H9 (cell line): ENCODE results near the gene TMEM255A. TPM values are rescaled to one million over a fixed set of nuclear protein-coding genes. Genes with fewer than 3 reads are reported as not detected.

Experiments used
- DNase-seq: peaks from one replicate; pipeline ENCODE4 v3.0.0-alpha.2; 2017
- H2AFZ ChIP-seq: one replicate; pipeline ENCODE4 v1.6.1; 2013; ENCODE audit warnings: mild to moderate bottlenecking, low read length, control low read depth, moderate library complexity
- H2AK5ac ChIP-seq: 2 replicates; pipeline ENCODE4 v1.6.1; 2013; ENCODE audit warnings: low read length, control low read depth, mixed read lengths; ENCODE audit not compliant: insufficient read length
- H2BK120ac ChIP-seq: one replicate; pipeline ENCODE4 v1.6.1; 2013; ENCODE audit warnings: low read depth, mild to moderate bottlenecking, low read length, control low read depth, inconsistent platforms; ENCODE audit not compliant: poor library complexity, severe bottlenecking
- H2BK12ac ChIP-seq: 2 replicates; pipeline ENCODE4 v1.6.1; 2013; ENCODE audit warnings: low read length, control low read depth, mixed read lengths, low read depth; ENCODE audit not compliant: insufficient read length
- H2BK15ac ChIP-seq: 2 replicates; pipeline ENCODE4 v1.6.1; 2013; ENCODE audit warnings: low read depth, low read length, control low read depth
- H2BK20ac ChIP-seq: one replicate; pipeline ENCODE4 v1.6.1; 2013; ENCODE audit warnings: low read depth, mild to moderate bottlenecking, low read length, control low read depth, inconsistent platforms; ENCODE audit not compliant: poor library complexity, severe bottlenecking
- H2BK5ac ChIP-seq: 2 replicates; pipeline ENCODE4 v1.6.1; 2013; ENCODE audit warnings: low read length, control low read depth, mixed read lengths; ENCODE audit not compliant: insufficient read length
- H3K14ac ChIP-seq: 2 replicates; pipeline ENCODE4 v1.6.1; 2013; ENCODE audit warnings: low read length, control low read depth; ENCODE audit not compliant: insufficient read depth
- H3K18ac ChIP-seq: 2 replicates; pipeline ENCODE4 v1.6.1; 2013; ENCODE audit warnings: low read depth, mild to moderate bottlenecking, mixed read lengths, low read length, control low read depth; ENCODE audit not compliant: insufficient read length
- H3K23ac ChIP-seq: 2 replicates; pipeline ENCODE4 v1.6.1; 2013; ENCODE audit warnings: low read length, control low read depth, mixed read lengths, low read depth; ENCODE audit not compliant: insufficient read length
- H3K23me2 ChIP-seq: 2 replicates; pipeline ENCODE4 v1.6.1; 2013; ENCODE audit warnings: low read depth, mild to moderate bottlenecking, mixed read lengths, low read length, control low read depth; ENCODE audit not compliant: insufficient read length, poor library complexity, severe bottlenecking
- H3K27ac ChIP-seq: 2 replicates; pipeline ENCODE4 v1.5.1; 2013; ENCODE audit warnings: low read length, control low read depth, mixed read lengths, low read depth; ENCODE audit not compliant: insufficient read length
- H3K27me3 ChIP-seq: 2 replicates; pipeline ENCODE4 v1.6.1; 2013; ENCODE audit warnings: low read length, control low read depth, inconsistent platforms; ENCODE audit not compliant: insufficient read depth
- H3K4ac ChIP-seq: 2 replicates; pipeline ENCODE4 v1.6.1; 2013; ENCODE audit warnings: low read depth, mild to moderate bottlenecking, control low read depth, inconsistent platforms, low read length, moderate library complexity
- H3K4me1 ChIP-seq: 2 replicates; pipeline ENCODE4 v1.6.1; 2013; ENCODE audit warnings: low read length, control low read depth, inconsistent platforms; ENCODE audit not compliant: insufficient read depth
- H3K4me2 ChIP-seq: 2 replicates; pipeline ENCODE4 v1.6.1; 2013; ENCODE audit warnings: low read length, control low read depth, mixed read lengths; ENCODE audit not compliant: insufficient read length, insufficient read depth
- H3K56ac ChIP-seq: 2 replicates; pipeline ENCODE4 v1.6.1; 2013; ENCODE audit warnings: low read depth, mild to moderate bottlenecking, mixed read lengths, low read length, control low read depth; ENCODE audit not compliant: insufficient read length
- H3K79me1 ChIP-seq: 2 replicates; pipeline ENCODE4 v1.6.1; 2013; ENCODE audit warnings: low read depth, mild to moderate bottlenecking, moderate library complexity, low read length, control low read depth, inconsistent platforms; ENCODE audit not compliant: insufficient read depth, poor library complexity, severe bottlenecking
- H3K79me2 ChIP-seq: 2 replicates; pipeline ENCODE4 v1.6.1; 2013; ENCODE audit warnings: low read length, control low read depth, inconsistent platforms; ENCODE audit not compliant: insufficient read depth
- H3K9ac ChIP-seq: 2 replicates; pipeline ENCODE4 v1.6.1; 2013; ENCODE audit warnings: low read length, control low read depth, mixed read lengths; ENCODE audit not compliant: insufficient read length; ENCODE audit errors: extremely low read depth
- H3K9me3 ChIP-seq: one replicate; pipeline ENCODE4 v1.6.1; 2013; ENCODE audit warnings: low read depth, low read length, inconsistent platforms; ENCODE audit not compliant: control insufficient read depth
- H3T11ph ChIP-seq: one replicate; pipeline ENCODE4 v1.6.1; 2013; ENCODE audit warnings: mild to moderate bottlenecking, low read length, control low read depth, inconsistent platforms
- H4K20me1 ChIP-seq: one replicate; pipeline ENCODE4 v1.6.1; 2013; ENCODE audit not compliant: control insufficient read depth, insufficient read length, insufficient read depth
- H4K5ac ChIP-seq: 2 replicates; pipeline ENCODE4 v1.6.1; 2013; ENCODE audit warnings: low read depth, mild to moderate bottlenecking, mixed read lengths, low read length, control low read depth; ENCODE audit not compliant: insufficient read length
- H4K8ac ChIP-seq: replicated peaks from 2 replicates; pipeline ENCODE4 v1.6.1; 2013; ENCODE audit warnings: low read length, control low read depth, mixed read lengths, low read depth; ENCODE audit not compliant: insufficient read length
- H4K91ac ChIP-seq: 2 replicates; pipeline ENCODE4 v1.6.1; 2013; ENCODE audit warnings: low read depth, mild to moderate bottlenecking, moderate library complexity, mixed read lengths, low read length, control low read depth; ENCODE audit not compliant: insufficient read length
- H3K27ac Mint-ChIP-seq, 3 experiments: 2 replicates in 2 of 3; 3 replicates in 1 of 3; pipeline ENCODE4 v1.8.0; 2020 to 2021; ENCODE audit warnings: mixed read lengths in 3 of 3, mild to moderate bottlenecking in 1 of 3, moderate library complexity in 1 of 3
- H3K27me3 Mint-ChIP-seq: 2 replicates; pipeline ENCODE4 v1.8.0; 2021; ENCODE audit warnings: low read depth, mild to moderate bottlenecking, moderate library complexity, mixed read lengths
- H3K36me3 Mint-ChIP-seq, 3 experiments: 2 replicates in 2 of 3; 3 replicates in 1 of 3; pipeline ENCODE4 v1.8.0; 2020 to 2021; ENCODE audit warnings: low read depth in 3 of 3, mixed read lengths in 3 of 3; ENCODE audit not compliant: insufficient read depth in 1 of 3
- H3K4me1 Mint-ChIP-seq, 2 experiments: 2 replicates each; pipeline ENCODE4 v1.8.0; 2020; ENCODE audit warnings: mixed read lengths in 2 of 2
- H3K4me3 Mint-ChIP-seq, 2 experiments: 2 replicates in 1 of 2; 3 replicates in 1 of 2; pipeline ENCODE4 v1.8.0; 2020 to 2021; ENCODE audit warnings: mild to moderate bottlenecking in 2 of 2, mixed read lengths in 2 of 2, moderate library complexity in 1 of 2
- H3K9me3 Mint-ChIP-seq, 2 experiments: 2 replicates in 1 of 2; 3 replicates in 1 of 2; pipeline ENCODE4 v1.8.0; 2020; ENCODE audit warnings: mild to moderate bottlenecking in 2 of 2, mixed read lengths in 2 of 2, moderate library complexity in 1 of 2
- CTCF ChIP-seq: fragments of 200-600 bp; sonication (generic); conservative IDR thresholded peaks from 3 replicates; pipeline ENCODE4 v1.8.0; 2021; ENCODE audit warnings: antibody characterized with exemption, mild to moderate bottlenecking
- WGBS: extraction: QIAGEN DNeasy Blood & Tissue Kit; methylation state at CpG from one replicate; pipeline ENCODE4 v1.1.7; 2013; ENCODE audit warnings: missing lambda C conversion rate, low lambda C conversion rate, mixed read lengths; ENCODE audit not compliant: insufficient read length; ENCODE audit errors: extremely low coverage; 5-methylcytosine and 5-hydroxymethylcytosine counted together
- total RNA-seq: library from RNA; stranded (reverse); gene quantifications from 2 replicates; pipeline ENCODE4 v1.2.1, GENCODE V29; 2021

TMEM255A gene
- total RNA-seq, 1 experiment from 2014 or later, result 0.77 TPM

DNA sequence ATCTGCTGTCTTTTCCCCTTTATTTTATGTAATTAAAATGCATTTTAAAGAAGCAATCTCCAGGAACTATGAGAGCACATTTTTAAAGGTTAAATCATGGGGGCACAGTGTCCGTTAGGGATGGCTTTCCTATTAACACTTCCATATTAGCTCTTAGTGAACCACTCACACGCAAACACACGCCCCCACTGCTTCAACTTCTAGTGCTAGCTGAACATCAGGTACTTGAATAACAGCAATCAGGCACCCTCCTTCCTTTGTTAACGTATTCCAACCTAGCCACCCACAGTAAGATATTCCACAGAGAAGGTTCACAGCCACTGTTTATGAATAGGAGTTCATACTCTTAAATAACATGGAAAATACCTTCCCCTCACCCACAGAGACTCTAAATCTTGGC lies 9.3 kb downstream of the TMEM255A start:
- WGBS, result no CpG with 5 or more reads among the region's 4 CpGs
- no peak overlapping the region for H3K23ac ChIP-seq
- no peaks in the 10 kb centered on the region for H4K20me1 ChIP-seq
- no peak overlapping the region for H4K5ac ChIP-seq
- no peak overlapping the region for H3K18ac ChIP-seq
- no peak overlapping the region for H3T11ph ChIP-seq
- no peak overlapping the region for H4K91ac ChIP-seq
- H2BK15ac ChIP-seq, result no peak overlapping the region
- no peak overlapping the region for H2BK20ac ChIP-seq
- no peak overlapping the region for H2AFZ ChIP-seq
- no peaks in the 10 kb centered on the region; a peak in 1 of 7 replicates for H3K36me3 Mint-ChIP-seq
- H2BK12ac ChIP-seq, result no peak overlapping the region
- peaks cover 2% of the 10 kb centered on the region; the same call in 1 of the 2 replicates for H3K27me3 ChIP-seq
- no peak for DNase-seq
- no peak overlapping the region for H2AK5ac ChIP-seq
- no peaks in the 10 kb centered on the region for H3K79me2 ChIP-seq
- H2BK5ac ChIP-seq, result no peak overlapping the region
- H3K4ac ChIP-seq, result no peak overlapping the region
- H3K79me1 ChIP-seq, result no peaks in the 10 kb centered on the region
- H3K9ac ChIP-seq, result no peak overlapping the region
- H3K9me3 ChIP-seq, result peaks cover 20% of the 10 kb centered on the region
- H3K23me2 ChIP-seq, result no peaks in the 10 kb centered on the region
- peaks cover 19% of the 10 kb centered on the region for H3K27me3 Mint-ChIP-seq
- H3K9me3 Mint-ChIP-seq, result peaks cover 57 to 70% of the 10 kb centered on the region in 2 experiments
- no peak overlapping the region for H3K27ac Mint-ChIP-seq
- TF ChIP-seq CTCF, result no peak
- H4K8ac ChIP-seq, result no peak overlapping the region
- H3K4me2 ChIP-seq, result no peak overlapping the region
- no peak overlapping the region for H3K27ac ChIP-seq
- no peak overlapping the region for H3K14ac ChIP-seq
- H2BK120ac ChIP-seq, result no peak overlapping the region
- peaks cover 22 to 31% of the 10 kb centered on the region in 2 experiments for H3K4me1 Mint-ChIP-seq
- H3K4me1 ChIP-seq, result no peaks in the 10 kb centered on the region; the same call in 1 of the 2 replicates
- H3K56ac ChIP-seq, result no peak overlapping the region
- H3K4me3 Mint-ChIP-seq, result no peak overlapping the region
